OCI-LY3 (cell line): ENCODE measurements around the gene NPPA.

Experiments used
- H2AFZ ChIP-seq: fragments of 200-600, 300-600 bp; shearing (Covaris generic); 2 replicates; pipeline ENCODE4 v1.6.0; 2014; ENCODE audit warnings: antibody characterized with exemption, low read depth, low read length
- H3K27ac ChIP-seq: fragments of 200-600, 300-600 bp; sonication (generic); 2 replicates; pipeline ENCODE4 v1.5.1; 2014; ENCODE audit warnings: mild to moderate bottlenecking, low read length, moderate library complexity, mixed read lengths
- H3K27me3 ChIP-seq: fragments of 200-600, 300-600 bp; sonication (generic); 2 replicates; pipeline ENCODE4 v1.6.1; 2014; ENCODE audit warnings: low read depth, low read length, mixed read lengths
- H3K36me3 ChIP-seq: fragments of 200-600, 300-600 bp; sonication (generic); replicated peaks from 2 replicates; pipeline ENCODE3; 2014; ENCODE audit warnings: low read depth, low read length, mixed read lengths
- H3K4me1 ChIP-seq: fragments of 300-600, 200-600 bp; sonication (generic); 2 replicates; pipeline ENCODE4 v1.6.1; 2014; ENCODE audit warnings: low read length, mixed read lengths
- H3K4me2 ChIP-seq: fragments of 200-600, 300-600 bp; sonication (generic); 2 replicates; pipeline ENCODE4 v1.6.1; 2014; ENCODE audit warnings: low read length, mixed read lengths
- H3K4me3 ChIP-seq: fragments of 300-600, 200-600 bp; sonication (generic); 2 replicates; pipeline ENCODE4 v1.5.1; 2014; ENCODE audit warnings: antibody characterized with exemption, mild to moderate bottlenecking, low read length, moderate library complexity
- H3K79me2 ChIP-seq: fragments of 300-600, 200-600 bp; shearing (Covaris generic); 2 replicates; pipeline ENCODE4 v1.6.1; 2014; ENCODE audit warnings: mild to moderate bottlenecking, low read length, mixed read lengths
- H3K9ac ChIP-seq: fragments of 300-600, 200-600 bp; shearing (Covaris generic); 2 replicates; pipeline ENCODE4 v1.6.0; 2014; ENCODE audit warnings: mild to moderate bottlenecking, low read length, moderate library complexity
- H3K9me3 ChIP-seq: fragments of 200-600, 300-600 bp; shearing (Covaris generic); 2 replicates; pipeline ENCODE4 v1.6.1; 2014; ENCODE audit warnings: low read length, mixed read lengths; ENCODE audit not compliant: insufficient read depth
- H4K20me1 ChIP-seq: fragments of 200-600, 300-600 bp; sonication (generic); 2 replicates; pipeline ENCODE4 v1.6.1; 2016; ENCODE audit warnings: low read length, mixed read lengths; ENCODE audit not compliant: insufficient read depth
- CTCF ChIP-seq: fragments of 200-600, 300-600 bp; sonication (generic); IDR thresholded peaks from 2 replicates; pipeline ENCODE4 v1.5.1; 2014; ENCODE audit warnings: antibody characterized with exemption, low read length, low read depth
- EZH2phosphoT487 ChIP-seq: fragments of 200-600 bp; shearing (Covaris generic); IDR thresholded peaks from 2 replicates; pipeline ENCODE4 v1.6.1; 2018; ENCODE audit warnings: antibody characterized with exemption, mixed run types, low read depth

Gene NPPA

GRCh38 chr1:11825131-11825530, 22.5 kb downstream of the NPPA start:
- H3K9me3 ChIP-seq = no peaks in the 10 kb centered on the region
- no peak overlapping the region for H3K4me3 ChIP-seq
- no peaks in the 10 kb centered on the region for H3K27me3 ChIP-seq
- H3K4me1 ChIP-seq = no peaks in the 10 kb centered on the region
- no peak overlapping the region for H3K27ac ChIP-seq
- no peaks in the 10 kb centered on the region for H3K79me2 ChIP-seq
- no peaks in the 10 kb centered on the region for H4K20me1 ChIP-seq
- H3K4me2 ChIP-seq = no peak overlapping the region
- no peak overlapping the region for H3K9ac ChIP-seq
- H2AFZ ChIP-seq = no peak overlapping the region
- H3K36me3 ChIP-seq = peaks cover 3% of the 10 kb centered on the region
- no peak for TF ChIP-seq CTCF
- TF ChIP-seq EZH2phosphoT487 = no peak

GRCh38 chr1:11823366-11824137, 24.0 kb downstream of the NPPA start:
- peaks cover 3% of the 10 kb centered on the region for H3K36me3 ChIP-seq

GRCh38 chr1:11822091-11822490, 25.5 kb downstream of the NPPA start:
- Histone ChIP-seq H3K36me3 (peaks cover 9% of the 10 kb centered on the region), H3K27me3 (no peaks in the 10 kb centered on the region), H3K9me3 (no peaks in the 10 kb centered on the region), H4K20me1 (no peaks in the 10 kb centered on the region), H3K4me3 (no peak overlapping the region), H2AFZ (no peak overlapping the region), H3K9ac (no peak overlapping the region), H3K4me1 (no peaks in the 10 kb centered on the region), H3K4me2 (no peak overlapping the region), H3K27ac (no peak overlapping the region), H3K79me2 (no peaks in the 10 kb centered on the region)
- TF ChIP-seq CTCF (no peak), EZH2phosphoT487 (no peak)

More at GRCh38 chr1:11823366-11824137, 24.0 kb downstream of the NPPA start:
- TF ChIP-seq CTCF (no peak), EZH2phosphoT487 (no peak)
- Histone ChIP-seq H3K4me2 (no peak overlapping the region), H3K9me3 (no peaks in the 10 kb centered on the region), H3K27me3 (no peaks in the 10 kb centered on the region), H3K27ac (no peak overlapping the region), H3K4me3 (no peak overlapping the region), H3K9ac (no peak overlapping the region), H3K4me1 (no peaks in the 10 kb centered on the region), H4K20me1 (no peaks in the 10 kb centered on the region), H2AFZ (no peak overlapping the region), H3K79me2 (no peaks in the 10 kb centered on the region)

GRCh38 chr1:11817192-11817591, 30.4 kb downstream of the NPPA start:
- no peak overlapping the region for H2AFZ ChIP-seq
- H3K4me3 ChIP-seq = no peak overlapping the region
- no peak overlapping the region for H3K27ac ChIP-seq
- H3K4me1 ChIP-seq = peaks cover 14% of the 10 kb centered on the region
- H4K20me1 ChIP-seq = no peaks in the 10 kb centered on the region
- peaks cover 7% of the 10 kb centered on the region; the same call in 1 of the 2 replicates for H3K79me2 ChIP-seq
- H3K27me3 ChIP-seq = no peaks in the 10 kb centered on the region
- H3K36me3 ChIP-seq = peaks cover 19% of the 10 kb centered on the region
- TF ChIP-seq CTCF (no peak), EZH2phosphoT487 (no peak)
- no peaks in the 10 kb centered on the region for H3K9me3 ChIP-seq
- no peak overlapping the region for H3K9ac ChIP-seq
- no peak overlapping the region for H3K4me2 ChIP-seq
